ENCODE measurements around the gene HENMT1. TPM values are rescaled to one million over a fixed set of nuclear protein-coding genes. Genes with fewer than 3 reads are reported as not detected.
"Not testable (repeated sequence)": the region's sequence is repeated elsewhere in the genome, so short reads cannot be mapped to it uniquely, and the experiment has no call there.

HENMT1 gene
- 0.19 TPM in 1 of 2 replicates, not detected in the other for total RNA-seq
- 0.09 TPM for polyA plus RNA-seq (2012)

DNA sequence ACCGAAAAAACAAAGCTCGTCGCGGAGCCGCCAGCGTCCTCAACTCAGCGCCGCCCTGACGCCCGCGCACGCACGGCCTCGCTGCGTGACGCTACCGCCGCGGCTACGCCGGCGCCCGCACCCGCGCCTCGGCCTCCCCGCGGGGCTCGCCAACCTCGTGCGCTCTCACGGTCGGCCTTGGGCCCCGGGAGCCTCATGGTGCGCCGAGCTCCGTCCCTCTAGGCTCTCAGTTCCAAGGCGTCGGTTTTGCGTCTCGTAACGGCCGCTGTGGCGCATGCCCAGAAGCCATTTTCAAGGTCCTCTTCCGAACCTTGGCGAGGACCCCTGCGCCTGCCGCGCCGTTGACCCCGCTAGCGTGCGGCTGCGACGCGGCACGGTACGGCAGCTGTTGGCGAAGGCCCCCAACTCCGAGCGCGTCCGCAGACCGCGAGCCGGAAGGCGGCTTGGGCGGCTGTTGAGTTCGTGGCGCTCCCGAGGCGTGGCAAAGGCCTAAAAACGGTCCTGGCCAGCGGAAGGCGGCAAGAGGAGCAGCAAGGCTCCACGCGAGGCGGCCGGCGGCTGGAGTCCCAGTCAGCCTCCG, at the start of gene HENMT1:
Gene HENMT1, minus strand, starts transcription at position 64 of the 580 bp plus-strand sequence. CDS start 1,209 bp downstream, outside the sequence.
- no peak for DNase-seq (ENCODE audit: low read depth)

DNA sequence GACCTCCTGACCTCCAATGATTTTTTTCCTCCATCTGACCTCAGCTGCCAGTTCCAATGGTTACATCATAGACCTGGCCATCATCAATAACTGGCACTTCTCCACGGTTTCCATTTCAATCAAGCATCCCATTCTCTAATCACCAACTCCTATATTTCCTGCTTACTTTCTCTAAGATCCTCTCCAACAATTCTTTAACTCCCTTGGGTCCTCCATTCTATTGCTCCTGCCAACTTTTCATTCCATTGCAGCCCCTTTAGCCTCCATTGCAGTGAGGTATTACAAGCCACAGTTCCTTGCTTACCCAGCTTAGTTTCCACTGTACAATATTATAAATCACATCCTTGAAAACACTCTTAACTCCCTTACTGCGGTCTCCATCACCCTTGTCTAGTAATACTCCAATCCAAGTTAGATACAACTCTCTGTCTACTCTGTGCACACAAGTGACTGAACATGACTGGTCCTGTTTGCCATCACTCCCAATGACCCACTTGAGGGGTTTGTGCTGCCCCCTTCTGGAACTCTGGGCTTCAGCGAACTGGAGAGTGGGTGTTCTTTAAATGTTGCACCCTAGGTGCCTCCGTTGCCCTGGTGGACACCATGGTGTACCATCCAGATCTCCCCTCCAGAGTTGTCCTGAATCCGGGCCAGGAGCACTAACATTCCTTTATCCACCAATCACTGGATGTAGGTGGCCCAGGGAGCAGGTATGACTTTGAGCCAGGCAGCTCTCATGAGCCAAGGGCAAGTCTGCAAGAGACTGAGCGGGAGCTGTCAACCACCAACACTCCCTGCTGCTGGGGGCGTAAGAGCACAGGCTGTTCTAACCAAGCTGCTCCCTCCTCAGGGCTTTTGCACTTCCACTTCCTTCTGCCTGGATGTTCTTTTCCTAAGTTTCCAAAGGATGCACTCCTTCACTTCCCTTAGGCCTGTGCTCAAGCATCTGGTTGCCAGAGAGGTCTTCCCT, 48.1 kb upstream of the HENMT1 start:
- no peak for DNase-seq (ENCODE audit: low read depth)

DNA sequence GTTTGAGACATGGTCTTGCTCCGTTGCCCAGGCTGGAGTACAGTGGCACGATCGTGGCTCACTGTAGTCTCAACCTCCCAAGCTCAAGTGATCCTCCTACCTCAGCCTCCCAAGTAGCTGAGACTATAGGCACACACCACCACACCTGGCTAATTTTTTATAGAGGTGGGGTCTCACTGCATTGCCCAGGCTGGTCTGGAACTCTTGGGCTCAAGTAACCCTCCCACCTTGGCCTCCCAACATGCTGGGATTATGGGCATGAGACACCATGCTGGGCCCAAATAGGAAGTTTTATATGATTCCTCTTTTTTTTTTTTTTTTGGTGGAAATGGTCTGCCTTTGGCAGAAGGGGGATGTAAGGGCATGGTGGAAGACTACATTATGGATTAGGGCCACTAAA, 45.8 kb upstream of the HENMT1 start:
- DNase-seq (ENCODE audit: low read depth) = no peak

DNA sequence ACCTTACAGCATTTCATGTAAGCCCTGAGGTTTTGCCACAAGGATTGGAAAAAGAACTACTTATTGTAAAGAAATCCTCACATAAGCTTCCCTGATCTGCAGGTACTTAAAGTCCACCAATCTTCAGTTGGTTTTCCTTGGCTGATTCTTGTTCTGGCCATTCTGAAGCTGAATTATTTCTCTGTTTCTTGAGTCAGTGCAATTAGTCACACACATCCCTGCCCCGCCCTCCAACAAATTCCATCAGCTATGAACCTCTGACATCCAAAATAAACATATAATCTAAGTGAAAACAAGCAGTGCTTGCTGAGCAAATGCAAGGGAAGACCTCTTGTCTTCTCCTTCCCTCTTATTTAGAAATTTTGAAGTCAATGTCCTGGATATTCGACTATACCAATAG, 43.6 kb upstream of the HENMT1 start:
- peak; percentile 33 for DNase-seq (ENCODE audit: low read depth)

DNA sequence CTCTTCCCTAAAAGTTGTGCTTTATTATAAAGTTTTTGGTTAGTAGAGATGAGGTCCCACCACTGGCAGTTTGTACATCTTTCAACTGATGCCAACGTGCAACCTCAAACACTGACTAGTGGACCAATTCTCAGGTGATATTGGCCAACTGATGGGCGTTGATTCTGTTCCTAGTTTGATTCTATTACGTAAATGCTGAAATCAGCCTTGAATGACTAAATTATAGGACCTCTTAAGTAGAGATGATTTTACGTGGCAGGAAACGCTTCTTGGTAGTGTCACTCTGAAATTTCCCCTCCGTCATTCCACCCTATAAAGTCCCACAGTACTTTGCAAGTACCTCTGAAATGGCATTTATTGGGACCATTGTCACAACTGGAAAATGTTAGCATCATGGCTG, 43.0 kb upstream of the HENMT1 start:
- DNase-seq (ENCODE audit: low read depth) = no peak

DNA sequence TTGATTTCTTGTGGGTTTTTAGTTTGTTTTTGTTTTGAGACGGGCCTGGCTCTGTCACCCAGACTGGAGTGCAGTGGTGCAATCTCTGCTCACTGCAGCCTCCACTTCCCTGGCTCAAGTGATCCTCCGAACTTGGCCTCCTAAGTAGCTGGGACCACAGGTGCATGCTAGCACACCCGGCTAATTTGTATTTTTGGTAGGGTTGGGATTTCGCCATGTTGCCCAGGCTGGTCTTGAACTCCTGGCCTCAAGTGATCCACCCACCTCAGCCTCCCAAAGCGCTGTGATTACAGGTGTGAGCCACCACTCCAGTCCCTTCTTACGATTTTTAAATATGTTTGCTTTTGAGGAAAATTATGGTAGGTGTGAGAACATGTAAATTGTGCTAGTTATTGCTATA, 41.2 kb upstream of the HENMT1 start:
- DNase-seq (ENCODE audit: low read depth) = not testable (repeated sequence)

DNA sequence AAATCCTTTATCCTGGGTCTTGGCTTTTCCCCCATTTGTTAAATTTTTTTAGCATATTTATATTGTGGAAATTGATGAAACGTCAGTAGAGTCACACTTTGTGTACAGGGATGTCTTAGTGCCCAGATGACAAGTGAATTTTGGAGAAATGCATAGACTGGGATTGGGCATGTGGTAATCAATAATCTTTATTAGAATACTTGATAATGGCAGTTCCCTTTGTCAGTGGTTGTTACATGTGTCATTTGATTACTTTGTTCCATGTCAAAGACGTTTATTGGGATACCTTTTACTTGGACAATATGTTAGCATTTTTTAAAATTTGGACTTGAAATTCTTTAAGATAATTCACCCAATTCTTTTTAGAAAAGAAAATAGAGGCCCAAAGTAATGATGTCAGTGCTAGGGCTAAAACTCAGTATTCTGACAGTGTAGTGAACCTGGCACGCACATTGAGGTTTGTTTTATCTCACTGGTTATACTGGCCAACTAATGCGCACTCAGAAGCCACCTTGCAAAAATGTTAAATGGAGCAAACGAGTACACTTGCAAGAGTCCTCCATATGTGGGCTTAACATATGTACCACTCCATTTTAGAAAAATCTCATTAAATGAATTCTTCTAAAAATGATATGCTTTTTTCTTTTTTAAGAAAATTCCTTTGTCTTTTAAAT, 40.4 kb upstream of the HENMT1 start:
- DNase-seq (ENCODE audit: low read depth) = no peak

DNA sequence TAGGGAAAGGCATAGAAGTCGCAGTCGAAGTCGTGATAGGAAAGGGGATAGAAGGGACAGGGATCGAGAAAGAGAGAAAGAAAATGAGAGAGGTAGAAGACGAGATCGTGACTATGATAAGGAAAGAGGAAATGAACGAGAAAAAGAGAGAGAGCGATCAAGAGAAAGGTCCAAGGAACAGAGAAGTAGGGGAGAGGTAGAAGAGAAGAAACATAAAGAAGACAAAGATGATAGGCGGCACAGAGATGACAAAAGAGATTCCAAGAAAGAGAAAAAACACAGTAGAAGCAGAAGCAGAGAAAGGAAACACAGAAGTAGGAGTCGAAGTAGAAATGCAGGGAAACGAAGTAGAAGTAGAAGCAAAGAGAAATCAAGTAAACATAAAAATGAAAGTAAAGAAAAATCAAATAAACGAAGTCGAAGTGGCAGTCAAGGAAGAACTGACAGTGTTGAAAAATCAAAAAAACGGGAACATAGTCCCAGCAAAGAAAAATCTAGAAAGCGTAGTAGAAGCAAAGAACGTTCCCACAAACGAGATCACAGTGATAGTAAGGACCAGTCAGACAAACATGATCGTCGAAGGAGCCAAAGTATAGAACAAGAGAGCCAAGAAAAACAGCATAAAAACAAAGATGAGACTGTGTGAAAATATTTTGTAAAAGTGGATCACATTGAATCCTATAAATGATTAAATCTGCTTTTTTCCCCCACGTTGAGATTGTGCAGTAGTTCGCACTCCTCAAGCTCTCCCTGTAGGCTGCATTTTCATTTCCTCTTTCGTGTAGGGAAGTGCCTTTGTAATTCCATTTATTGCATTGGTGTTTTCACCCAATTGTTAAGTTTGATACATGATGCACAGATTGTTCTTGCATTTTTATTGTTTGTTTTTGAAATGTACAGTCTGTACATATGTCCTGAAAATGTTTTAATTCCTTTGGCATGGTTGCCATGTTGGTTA, 38.8 kb upstream of the HENMT1 start:
- DNase-seq (ENCODE audit: low read depth) = no peak

DNA sequence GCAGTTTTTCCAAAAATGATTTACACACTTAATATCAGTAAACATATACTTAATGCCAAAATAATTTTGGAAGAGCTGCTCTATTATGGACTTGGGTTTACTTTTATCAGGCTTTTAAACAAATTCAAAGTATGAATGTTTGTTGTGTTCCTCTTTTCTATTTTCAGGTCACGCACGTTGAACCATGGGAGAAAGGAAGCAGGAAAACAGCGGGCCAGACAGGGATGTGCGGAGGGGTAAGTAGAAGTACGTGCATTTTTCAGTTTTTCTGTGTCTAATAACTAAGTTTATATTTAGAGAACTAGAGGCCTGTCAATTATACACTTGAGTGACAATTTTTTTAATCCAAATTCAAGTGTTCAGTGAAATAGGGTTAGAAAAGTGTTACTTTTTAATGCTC, 34.6 kb upstream of the HENMT1 start:
- DNase-seq (ENCODE audit: low read depth) = no peak

DNA sequence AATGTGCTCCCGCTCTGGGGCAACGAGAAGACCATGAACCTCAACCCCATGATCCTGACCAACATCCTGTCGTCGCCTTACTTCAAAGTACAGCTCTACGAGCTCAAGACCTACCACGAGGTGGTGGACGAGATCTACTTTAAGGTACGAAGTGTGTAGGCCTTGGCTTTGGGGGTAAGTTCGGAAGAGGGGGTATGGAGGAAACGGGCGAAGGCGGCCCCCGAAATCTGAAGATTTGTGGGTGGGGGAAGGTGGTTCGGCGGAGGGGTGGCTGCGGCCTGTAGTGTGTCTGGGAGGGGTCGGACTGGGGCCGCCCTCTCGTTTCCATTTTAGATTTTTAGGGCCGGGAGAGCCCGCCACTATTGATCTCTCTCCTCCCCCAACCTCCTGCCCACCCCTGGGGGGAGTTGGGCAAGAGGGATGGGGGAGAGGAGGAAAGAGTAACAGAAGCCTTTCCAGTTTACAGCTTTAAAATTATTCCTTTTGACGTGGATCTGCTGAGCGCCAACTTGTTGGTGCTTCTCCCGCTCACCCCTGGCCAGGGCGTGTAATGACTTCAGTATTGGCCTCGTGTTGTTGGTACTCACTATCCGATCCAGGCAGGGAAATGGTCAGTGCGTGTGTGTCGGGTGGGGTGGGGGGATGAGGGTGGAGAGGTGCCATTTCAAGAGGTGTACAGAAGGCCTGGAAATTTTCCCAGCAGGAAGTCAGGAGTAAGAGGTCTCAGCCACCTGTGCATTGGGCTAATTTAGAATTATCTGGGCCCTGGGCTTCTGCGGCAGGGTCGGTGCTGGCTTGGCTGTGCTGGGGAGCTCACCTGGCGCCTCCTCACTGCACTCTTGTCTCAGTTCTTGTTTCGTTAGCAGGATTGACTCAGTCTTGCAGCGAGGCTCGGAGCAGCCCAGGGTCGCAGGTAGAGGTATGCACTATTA, 32.1 kb upstream of the HENMT1 start:
- no peak for DNase-seq (ENCODE audit: low read depth)

DNA sequence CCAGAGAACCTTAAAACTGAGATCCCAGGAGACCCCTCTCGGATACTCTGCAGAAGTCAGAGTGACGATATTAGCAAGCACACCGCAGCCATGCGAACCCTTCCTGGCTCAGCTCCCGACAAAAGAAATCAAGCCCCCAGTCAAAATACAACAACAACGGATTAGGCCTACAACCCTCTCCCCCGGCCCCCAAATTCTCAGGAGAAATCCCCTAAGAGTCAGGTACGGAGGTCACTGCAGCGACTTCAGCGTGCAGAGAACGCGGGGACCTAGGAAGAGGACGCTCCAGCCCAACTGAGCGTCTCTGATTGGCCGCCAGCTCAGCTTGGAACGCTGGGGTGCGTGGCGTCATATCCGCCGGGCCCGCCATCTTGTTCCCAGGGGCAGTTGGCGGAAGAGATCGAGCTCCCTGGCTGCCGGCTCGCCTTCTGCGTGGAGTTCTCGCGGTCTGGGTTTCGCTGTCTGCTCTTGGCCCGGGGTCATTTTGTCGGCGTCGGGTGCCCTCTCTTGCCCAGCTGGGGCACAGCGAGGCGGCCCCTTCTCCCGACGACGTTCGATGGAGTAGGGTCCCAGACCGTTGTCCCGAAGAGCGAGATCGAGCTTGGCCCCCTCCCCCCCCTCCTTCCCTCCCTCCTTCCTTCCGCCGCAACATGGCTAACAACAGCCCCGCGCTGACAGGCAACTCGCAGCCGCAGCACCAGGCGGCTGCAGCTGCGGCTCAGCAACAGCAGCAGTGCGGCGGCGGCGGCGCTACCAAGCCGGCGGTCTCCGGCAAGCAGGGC, 31.2 kb upstream of the HENMT1 start, which contains the start of gene PRPF38B:
Gene PRPF38B, plus strand, starts transcription at position 369 of the 782 bp plus-strand sequence. Its CDS starts 282 bp downstream, at position 651.
- DNase-seq (ENCODE audit: low read depth) = peak; percentile 94

DNA sequence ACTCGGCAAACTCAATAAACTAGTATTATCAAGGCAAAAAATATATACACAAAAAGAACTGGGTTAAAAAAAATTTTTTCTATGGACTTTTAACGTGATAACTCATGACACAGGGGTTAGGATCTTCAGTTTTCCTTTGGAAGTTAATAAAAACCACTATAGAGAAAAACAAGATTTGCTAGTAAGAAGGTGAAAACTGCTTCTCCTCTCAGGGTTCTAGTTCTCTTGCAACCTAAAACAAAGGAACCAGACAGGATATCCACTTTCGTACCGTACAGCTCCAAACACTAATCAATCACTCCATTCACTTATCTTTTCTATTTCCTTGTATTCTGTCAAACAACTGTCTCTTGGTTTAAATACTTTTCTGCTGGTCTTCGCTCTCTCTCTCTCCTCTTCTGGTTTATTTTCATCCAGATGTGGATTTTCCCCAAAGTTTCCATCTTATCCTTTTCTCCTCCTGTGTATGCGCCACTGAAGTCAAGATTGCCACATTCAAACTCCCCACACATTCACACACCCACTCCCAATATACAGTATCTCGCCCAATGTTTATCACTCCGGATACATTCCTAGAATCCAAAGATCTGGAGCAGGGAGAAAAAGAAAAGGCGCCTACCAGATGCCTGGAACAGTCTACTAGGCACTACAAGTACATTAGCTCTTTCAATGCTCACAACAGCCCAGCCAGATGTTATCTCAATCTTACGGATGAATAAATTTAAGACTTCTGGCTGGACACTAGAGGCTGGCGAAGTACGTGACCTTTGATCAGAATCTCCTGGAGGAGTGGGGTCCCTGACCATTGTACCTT, 30.4 kb upstream of the HENMT1 start:
- DNase-seq (ENCODE audit: low read depth) = peak; percentile 9

DNA sequence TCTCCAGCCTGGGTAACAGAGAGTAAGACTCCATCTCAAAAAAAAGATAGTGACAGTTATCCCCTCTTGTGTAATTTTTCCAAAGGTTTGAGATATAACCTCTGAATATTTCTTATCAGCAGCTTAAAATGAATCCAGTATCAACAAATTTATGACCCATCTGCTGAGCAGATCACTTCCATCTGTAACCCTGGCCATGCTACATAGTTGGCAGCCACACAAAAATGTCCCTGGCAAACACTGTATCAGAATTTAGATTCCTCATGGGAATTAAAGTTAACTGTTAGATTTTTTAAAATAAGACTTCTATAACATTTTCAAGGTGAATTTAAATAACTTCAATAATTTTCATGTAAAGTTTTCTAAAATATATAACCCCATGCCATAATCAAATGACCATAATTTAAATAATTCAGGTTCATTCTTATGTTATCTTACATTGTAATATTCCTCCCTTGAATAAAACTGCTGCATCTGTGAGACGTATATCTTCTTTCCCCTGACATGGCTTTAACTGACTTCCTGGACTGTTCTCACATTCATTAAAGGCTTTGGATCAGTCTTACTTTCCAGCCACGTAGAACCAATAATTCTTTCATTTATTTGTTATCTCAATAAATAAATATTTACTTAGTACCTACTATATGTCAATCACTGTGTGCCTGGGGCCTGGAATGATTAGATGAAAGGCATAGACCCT, 25.9 kb upstream of the HENMT1 start:
- DNase-seq (ENCODE audit: low read depth) = peak; percentile 44

DNA sequence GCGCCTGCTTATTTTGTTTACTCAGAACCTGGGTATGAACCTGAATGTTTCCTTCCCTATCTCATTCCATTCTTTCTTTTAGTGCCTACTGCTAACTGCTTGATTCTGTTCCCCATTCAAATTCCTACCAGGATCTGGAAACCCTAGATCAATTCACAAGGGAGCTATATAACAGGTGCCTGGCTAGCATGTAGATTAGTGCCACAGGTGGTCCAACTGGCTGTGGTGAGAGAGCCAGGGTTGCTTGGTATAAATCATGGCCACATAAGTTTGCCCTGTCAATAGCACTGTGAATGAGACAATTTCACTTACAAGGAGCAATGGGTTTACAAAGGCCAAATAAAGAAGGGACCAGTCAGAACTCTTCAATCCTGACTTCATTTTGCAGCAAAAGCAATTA, 24.6 kb upstream of the HENMT1 start:
- peak; percentile 73 for DNase-seq (ENCODE audit: low read depth)

DNA sequence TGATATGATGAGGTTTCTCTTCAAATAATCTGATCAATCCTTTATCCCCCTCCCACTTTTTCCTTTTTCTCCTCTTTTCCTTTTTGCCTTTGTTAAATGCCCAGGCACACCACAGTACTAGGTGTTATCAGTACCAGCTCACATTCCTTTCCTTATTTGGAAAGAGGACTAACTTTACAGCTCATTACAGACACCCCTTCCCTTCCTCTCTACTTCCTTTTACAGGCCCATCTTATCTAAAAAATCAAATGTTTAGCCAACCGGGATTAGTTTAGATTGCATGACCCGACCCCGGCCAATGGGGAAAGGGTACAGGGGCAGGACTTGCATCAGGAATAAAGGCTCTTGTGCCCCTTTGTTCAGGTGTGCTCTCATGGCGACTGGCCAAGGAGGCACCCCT, 20.8 kb upstream of the HENMT1 start:
- not testable (repeated sequence) for DNase-seq (ENCODE audit: low read depth)

DNA sequence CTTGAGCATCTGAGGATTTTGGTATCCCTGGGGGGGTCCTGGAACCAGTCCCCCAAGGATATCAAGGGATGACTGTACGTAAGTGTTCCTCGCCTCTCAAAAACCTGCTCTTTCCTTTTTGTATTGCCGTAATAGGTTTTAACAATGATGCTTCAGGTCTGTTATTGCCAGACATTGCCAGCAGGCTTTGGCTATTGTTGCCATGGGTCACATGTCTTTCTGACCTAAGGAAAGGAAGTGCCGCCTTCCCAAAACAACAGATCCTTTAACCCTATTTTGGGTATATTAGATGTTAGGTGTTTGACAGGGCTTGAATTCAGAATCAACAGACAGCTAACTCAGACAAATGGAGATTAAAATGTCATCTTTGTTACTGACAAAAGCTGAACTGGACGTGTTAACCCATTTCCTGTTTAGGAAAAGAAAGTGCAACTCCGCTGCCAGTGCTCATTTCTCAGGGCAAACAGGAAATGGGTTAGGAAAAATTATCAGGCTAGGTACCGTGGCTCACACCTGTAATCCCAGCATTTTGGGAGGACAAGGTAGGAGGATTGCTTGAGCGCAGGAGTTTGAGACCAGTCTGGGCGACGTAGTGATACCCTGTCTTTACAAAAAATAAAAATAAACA, 18.8 kb upstream of the HENMT1 start:
- DNase-seq (ENCODE audit: low read depth) = no peak

DNA sequence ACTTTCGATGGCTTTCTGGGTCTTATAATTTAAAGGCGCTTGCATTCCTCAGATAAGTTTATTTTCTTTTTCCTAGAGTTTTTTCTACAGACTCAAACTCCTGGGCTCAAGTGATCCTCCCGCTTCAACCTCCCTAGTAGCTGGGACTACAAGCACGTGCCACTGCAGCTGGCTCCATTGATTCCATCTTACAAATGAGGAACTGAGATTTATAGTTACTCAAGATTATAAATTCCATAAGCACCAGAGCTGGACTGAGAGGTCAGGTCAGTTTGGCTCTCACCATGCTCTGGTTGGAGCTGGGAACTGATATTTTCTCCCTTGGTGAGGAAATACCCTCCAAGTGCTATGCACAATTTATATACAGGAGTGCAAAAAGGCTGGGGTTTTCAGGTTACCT, 17.8 kb upstream of the HENMT1 start:
- DNase-seq (ENCODE audit: low read depth) = no peak
